SK-N-SH treated with all-trans-retinoic acid at 6 μM for 48 hours (cell line): ENCODE data around the gene CCDC80.

Experiments used
- ATAC-seq: fragments of 200-7000 bp; cut with Tn5 transposase; 3 replicates; pipeline ENCODE4 v1.9.1; 2020; ENCODE audit warnings: mild to moderate bottlenecking, moderate library complexity
- ARNTL ChIP-seq: fragments of 450-650 bp; formaldehyde crosslinking; IDR thresholded peaks from 2 replicates; pipeline ENCODE4 v1.5.0; 2020; ENCODE audit warnings: low read depth, mild to moderate bottlenecking, moderate library complexity, borderline replicate concordance
- BACH2 ChIP-seq: fragments of 250-450 bp; sonication (Bioruptor Pico); IDR thresholded peaks from 2 replicates; pipeline ENCODE4 v1.9.0; 2021; ENCODE audit warnings: mild to moderate bottlenecking, borderline replicate concordance
- CREB5 ChIP-seq: fragments of 250-450 bp; sonication (Bioruptor Pico); IDR thresholded peaks from 2 replicates; pipeline ENCODE4 v1.5.1; 2020; ENCODE audit warnings: low read depth, mild to moderate bottlenecking, moderate library complexity
- CSDC2 ChIP-seq: fragments of 250-450 bp; sonication (Bioruptor Pico); IDR thresholded peaks from 2 replicates; pipeline ENCODE4 v1.5.0; 2020; ENCODE audit warnings: mild to moderate bottlenecking, moderate library complexity
- ESRRG ChIP-seq: fragments of 250-450 bp; sonication (Bioruptor Pico); IDR thresholded peaks from 2 replicates; pipeline ENCODE4 v1.6.1; 2021; ENCODE audit warnings: mild to moderate bottlenecking
- ISL1 ChIP-seq: fragments of 250-450 bp; sonication (Bioruptor Pico); IDR thresholded peaks from 2 replicates; pipeline ENCODE4 v2.1.2; 2022; ENCODE audit warnings: mild to moderate bottlenecking, moderate library complexity
- OSR1 ChIP-seq: fragments of 250-450 bp; sonication (Bioruptor Pico); IDR thresholded peaks from 2 replicates; pipeline ENCODE4 v1.8.0; 2022; ENCODE audit warnings: moderate library complexity, mild to moderate bottlenecking, inconsistent platforms
- POU6F1 ChIP-seq: fragments of 250-450 bp; sonication (Bioruptor Pico); IDR thresholded peaks from 2 replicates; pipeline ENCODE4 v1.8.0; 2021; ENCODE audit warnings: low read depth, mild to moderate bottlenecking, moderate library complexity, borderline replicate concordance
- PPARA ChIP-seq: fragments of 250-450 bp; sonication (Bioruptor Pico); IDR thresholded peaks from 2 replicates; pipeline ENCODE4 v1.5.0; 2020; ENCODE audit warnings: mild to moderate bottlenecking, borderline replicate concordance
- RARB ChIP-seq: fragments of 250-450 bp; sonication (Bioruptor Pico); IDR thresholded peaks from 2 replicates; pipeline ENCODE4 v1.8.0; 2021; ENCODE audit warnings: mild to moderate bottlenecking, moderate library complexity
- SNAI2 ChIP-seq: fragments of 250-450 bp; sonication (Bioruptor Pico); IDR thresholded peaks from 2 replicates; pipeline ENCODE4 v1.5.0; 2020; ENCODE audit warnings: mild to moderate bottlenecking, moderate library complexity
- TCF4 ChIP-seq: fragments of 250-450 bp; sonication (Bioruptor Pico); IDR thresholded peaks from 2 replicates; pipeline ENCODE4 v1.8.0; 2021; ENCODE audit warnings: mild to moderate bottlenecking, moderate library complexity, borderline replicate concordance
- TOX ChIP-seq: fragments of 250-450 bp; sonication (Bioruptor Pico); IDR thresholded peaks from 2 replicates; pipeline ENCODE4 v1.8.0; 2021; ENCODE audit warnings: mild to moderate bottlenecking, moderate library complexity, borderline replicate concordance
- ZC3H10 ChIP-seq: fragments of 250-450 bp; sonication (Bioruptor Pico); IDR thresholded peaks from 2 replicates; pipeline ENCODE4 v1.5.1; 2021; ENCODE audit warnings: mild to moderate bottlenecking, moderate library complexity
- ZFP3 ChIP-seq: fragments of 250-450 bp; sonication (Bioruptor Pico); IDR thresholded peaks from 2 replicates; pipeline ENCODE4 v1.5.0; 2020; ENCODE audit warnings: mild to moderate bottlenecking, moderate library complexity
- ZFP30 ChIP-seq: fragments of 450-650 bp; formaldehyde crosslinking; IDR thresholded peaks from 2 replicates; pipeline ENCODE4 v1.5.0; 2022; ENCODE audit warnings: mild to moderate bottlenecking, moderate library complexity
- ZNF565 ChIP-seq: fragments of 450-650 bp; formaldehyde crosslinking; conservative IDR thresholded peaks from 2 replicates; pipeline ENCODE4 v1.5.0; 2020; ENCODE audit warnings: low read depth, mild to moderate bottlenecking, moderate library complexity
- ZNF70 ChIP-seq: fragments of 450-650 bp; formaldehyde crosslinking; IDR thresholded peaks from 2 replicates; pipeline ENCODE4 v1.5.0; 2020; ENCODE audit warnings: mild to moderate bottlenecking, moderate library complexity
- ZNF8 ChIP-seq: fragments of 450-650 bp; formaldehyde crosslinking; IDR thresholded peaks from 2 replicates; pipeline ENCODE4 v1.5.0; 2020; ENCODE audit warnings: mild to moderate bottlenecking, moderate library complexity
- TF ChIP-seq, protein P1 (sequence below): fragments of 250-450 bp; sonication (Bioruptor Pico); IDR thresholded peaks from 2 replicates; pipeline ENCODE4 v1.5.0; 2020; ENCODE audit warnings: mild to moderate bottlenecking, moderate library complexity
- TF ChIP-seq, protein P2 (sequence below): fragments of 250-450 bp; sonication (Bioruptor Pico); IDR thresholded peaks from 2 replicates; pipeline ENCODE4 v1.8.0; 2020; ENCODE audit warnings: mild to moderate bottlenecking, moderate library complexity, borderline replicate concordance
- TF ChIP-seq, protein P3 (sequence below): fragments of 250-450 bp; sonication (Bioruptor Pico); IDR thresholded peaks from 2 replicates; pipeline ENCODE4 v1.5.1; 2021; ENCODE audit warnings: mild to moderate bottlenecking, moderate library complexity

Gene CCDC80

GRCh38 chr3:112585782-112586181 is 55.2 kb downstream of the CCDC80 start:
- no peak for ATAC-seq
- no peak for TF ChIP-seq BACH2 (CRISPR knock-in tag)

GRCh38 chr3:112583105-112583504 is 57.8 kb downstream of the CCDC80 start:
- ATAC-seq, result no peak
- no peak for TF ChIP-seq CSDC2 (CRISPR knock-in tag)
- no peak for TF ChIP-seq ZFP30 (CRISPR knock-in tag)
- TF ChIP-seq BACH2 (CRISPR knock-in tag), result no peak
- TF ChIP-seq CREB5 (CRISPR knock-in tag), result no peak
- no peak for TF ChIP-seq TCF4 (CRISPR knock-in tag)
- no peak for TF ChIP-seq ZFP3 (CRISPR knock-in tag)
- TF ChIP-seq, protein P1, sequence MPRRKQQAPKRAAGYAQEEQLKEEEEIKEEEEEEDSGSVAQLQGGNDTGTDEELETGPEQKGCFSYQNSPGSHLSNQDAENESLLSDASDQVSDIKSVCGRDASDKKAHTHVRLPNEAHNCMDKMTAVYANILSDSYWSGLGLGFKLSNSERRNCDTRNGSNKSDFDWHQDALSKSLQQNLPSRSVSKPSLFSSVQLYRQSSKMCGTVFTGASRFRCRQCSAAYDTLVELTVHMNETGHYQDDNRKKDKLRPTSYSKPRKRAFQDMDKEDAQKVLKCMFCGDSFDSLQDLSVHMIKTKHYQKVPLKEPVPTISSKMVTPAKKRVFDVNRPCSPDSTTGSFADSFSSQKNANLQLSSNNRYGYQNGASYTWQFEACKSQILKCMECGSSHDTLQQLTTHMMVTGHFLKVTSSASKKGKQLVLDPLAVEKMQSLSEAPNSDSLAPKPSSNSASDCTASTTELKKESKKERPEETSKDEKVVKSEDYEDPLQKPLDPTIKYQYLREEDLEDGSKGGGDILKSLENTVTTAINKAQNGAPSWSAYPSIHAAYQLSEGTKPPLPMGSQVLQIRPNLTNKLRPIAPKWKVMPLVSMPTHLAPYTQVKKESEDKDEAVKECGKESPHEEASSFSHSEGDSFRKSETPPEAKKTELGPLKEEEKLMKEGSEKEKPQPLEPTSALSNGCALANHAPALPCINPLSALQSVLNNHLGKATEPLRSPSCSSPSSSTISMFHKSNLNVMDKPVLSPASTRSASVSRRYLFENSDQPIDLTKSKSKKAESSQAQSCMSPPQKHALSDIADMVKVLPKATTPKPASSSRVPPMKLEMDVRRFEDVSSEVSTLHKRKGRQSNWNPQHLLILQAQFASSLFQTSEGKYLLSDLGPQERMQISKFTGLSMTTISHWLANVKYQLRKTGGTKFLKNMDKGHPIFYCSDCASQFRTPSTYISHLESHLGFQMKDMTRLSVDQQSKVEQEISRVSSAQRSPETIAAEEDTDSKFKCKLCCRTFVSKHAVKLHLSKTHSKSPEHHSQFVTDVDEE (CRISPR knock-in tag), result no peak
- no peak for TF ChIP-seq ARNTL (CRISPR knock-in tag)
- no peak for TF ChIP-seq ESRRG
- TF ChIP-seq RARB, result no peak

- no peak for TF ChIP-seq ZNF565 (CRISPR knock-in tag)
- TF ChIP-seq, protein P2, sequence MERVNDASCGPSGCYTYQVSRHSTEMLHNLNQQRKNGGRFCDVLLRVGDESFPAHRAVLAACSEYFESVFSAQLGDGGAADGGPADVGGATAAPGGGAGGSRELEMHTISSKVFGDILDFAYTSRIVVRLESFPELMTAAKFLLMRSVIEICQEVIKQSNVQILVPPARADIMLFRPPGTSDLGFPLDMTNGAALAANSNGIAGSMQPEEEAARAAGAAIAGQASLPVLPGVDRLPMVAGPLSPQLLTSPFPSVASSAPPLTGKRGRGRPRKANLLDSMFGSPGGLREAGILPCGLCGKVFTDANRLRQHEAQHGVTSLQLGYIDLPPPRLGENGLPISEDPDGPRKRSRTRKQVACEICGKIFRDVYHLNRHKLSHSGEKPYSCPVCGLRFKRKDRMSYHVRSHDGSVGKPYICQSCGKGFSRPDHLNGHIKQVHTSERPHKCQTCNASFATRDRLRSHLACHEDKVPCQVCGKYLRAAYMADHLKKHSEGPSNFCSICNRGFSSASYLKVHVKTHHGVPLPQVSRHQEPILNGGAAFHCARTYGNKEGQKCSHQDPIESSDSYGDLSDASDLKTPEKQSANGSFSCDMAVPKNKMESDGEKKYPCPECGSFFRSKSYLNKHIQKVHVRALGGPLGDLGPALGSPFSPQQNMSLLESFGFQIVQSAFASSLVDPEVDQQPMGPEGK (CRISPR knock-in tag), result no peak
- no peak for TF ChIP-seq SNAI2 (CRISPR knock-in tag)
- no peak for TF ChIP-seq ZNF70 (CRISPR knock-in tag)
- TF ChIP-seq BACH2 (CRISPR knock-in tag), result no peak
- TF ChIP-seq, protein P1 (CRISPR knock-in tag), result no peak
- TF ChIP-seq, protein P3, sequence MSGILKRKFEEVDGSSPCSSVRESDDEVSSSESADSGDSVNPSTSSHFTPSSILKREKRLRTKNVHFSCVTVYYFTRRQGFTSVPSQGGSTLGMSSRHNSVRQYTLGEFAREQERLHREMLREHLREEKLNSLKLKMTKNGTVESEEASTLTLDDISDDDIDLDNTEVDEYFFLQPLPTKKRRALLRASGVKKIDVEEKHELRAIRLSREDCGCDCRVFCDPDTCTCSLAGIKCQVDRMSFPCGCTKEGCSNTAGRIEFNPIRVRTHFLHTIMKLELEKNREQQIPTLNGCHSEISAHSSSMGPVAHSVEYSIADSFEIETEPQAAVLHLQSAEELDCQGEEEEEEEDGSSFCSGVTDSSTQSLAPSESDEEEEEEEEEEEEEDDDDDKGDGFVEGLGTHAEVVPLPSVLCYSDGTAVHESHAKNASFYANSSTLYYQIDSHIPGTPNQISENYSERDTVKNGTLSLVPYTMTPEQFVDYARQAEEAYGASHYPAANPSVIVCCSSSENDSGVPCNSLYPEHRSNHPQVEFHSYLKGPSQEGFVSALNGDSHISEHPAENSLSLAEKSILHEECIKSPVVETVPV, result no peak
- TF ChIP-seq ISL1 (CRISPR knock-in tag), result no peak
- TF ChIP-seq ZNF8 (CRISPR knock-in tag), result no peak
- TF ChIP-seq ZFP3 (CRISPR knock-in tag), result no peak
- no peak for TF ChIP-seq ZC3H10
- TF ChIP-seq POU6F1 (CRISPR knock-in tag), result no peak
- TF ChIP-seq TOX (CRISPR knock-in tag), result no peak
- TF ChIP-seq OSR1 (CRISPR knock-in tag), result no peak
- TF ChIP-seq CSDC2 (CRISPR knock-in tag), result no peak
- TF ChIP-seq PPARA (CRISPR knock-in tag), result no peak
- peak; percentile 86 for ATAC-seq
Observed at GRCh38 chr3:112582244-112582874, 58.6 kb downstream of the CCDC80 start.
